Heart left ventricle (tissue), 13 donors: Measurements from ENCODE around the gene EVC2.

Experiments
- POLR2A ChIP-seq, 2 donors: fragments of 450-650 bp; IDR thresholded peaks; one replicate each; pipeline ENCODE4 v1.6.1; 2017; ENCODE audit warnings: antibody characterized with exemption in 2 of 2, mild to moderate bottlenecking in 2 of 2, moderate library complexity in 2 of 2
- TF ChIP-seq, protein P1 (sequence below), 12 donors: fragments of 200-600 bp; sonication (generic) in 4 of 12; IDR thresholded peaks; one replicate each; pipeline versions ENCODE4 v1.5.0 to v1.8.0; 2018 to 2022; ENCODE audit warnings: antibody characterized with exemption in 12 of 12, mild to moderate bottlenecking in 5 of 12
- donor health status: ischemic (EF 13 %, LVEDD 7.1; RV severe dilation, severe dysfunction).
- donor health status: DM: no; HTN: yes; CAD: no.
- donor health status: DM: no; HTN: no; CAD: no.
- donor health status: ischemic (EF 25% LVEDD 6.9; RV normal size, moderate dysfunction).
- donor health status: ischemic (EF 25% LVEDD 5.7; RV mildly dilated, moderate dysfunction).
- donor health status: ischemic (EF 35%, LVEDD 5.7; RV mildly dilated, moderate dysfunction).
- donor health status: nonischemic (EF 11% LVEDD 7.7; RV severe dilation, severe dysfunction).
- donor health status: DM: yes; HTN: yes; CAD: no.
- donor health status: PGD.
- donor health status: ischemic (EF 29% LVEDD 5.4; RV normal size, mild dysfunction).
- donor health status: nonischemic (EF 23%, LVEDD 6.1; RV moderate dilation, normal function).

DNA sequence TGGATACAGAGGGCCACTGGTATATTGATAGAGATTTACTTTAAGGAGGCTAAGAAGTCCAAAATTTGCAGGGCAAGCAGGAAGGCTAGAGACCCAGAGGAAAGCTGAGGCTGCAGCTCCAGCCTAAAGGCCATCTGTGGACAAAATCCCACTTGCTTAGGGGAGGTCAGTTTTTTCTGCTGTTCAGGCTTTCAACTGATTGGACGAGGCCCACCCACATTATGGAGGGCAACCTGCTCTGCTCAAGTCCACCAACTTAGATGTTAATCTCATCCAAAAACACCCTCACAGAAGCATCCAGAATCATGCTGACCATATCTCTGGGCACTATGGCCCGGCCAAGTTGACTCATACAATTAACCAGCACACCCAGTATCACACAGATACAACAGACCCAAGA lies 176.3 kb downstream of the EVC2 start:
- no peak for TF ChIP-seq POLR2A (IDR thresholded peaks at IDR 0.05)
- TF ChIP-seq, protein P1, sequence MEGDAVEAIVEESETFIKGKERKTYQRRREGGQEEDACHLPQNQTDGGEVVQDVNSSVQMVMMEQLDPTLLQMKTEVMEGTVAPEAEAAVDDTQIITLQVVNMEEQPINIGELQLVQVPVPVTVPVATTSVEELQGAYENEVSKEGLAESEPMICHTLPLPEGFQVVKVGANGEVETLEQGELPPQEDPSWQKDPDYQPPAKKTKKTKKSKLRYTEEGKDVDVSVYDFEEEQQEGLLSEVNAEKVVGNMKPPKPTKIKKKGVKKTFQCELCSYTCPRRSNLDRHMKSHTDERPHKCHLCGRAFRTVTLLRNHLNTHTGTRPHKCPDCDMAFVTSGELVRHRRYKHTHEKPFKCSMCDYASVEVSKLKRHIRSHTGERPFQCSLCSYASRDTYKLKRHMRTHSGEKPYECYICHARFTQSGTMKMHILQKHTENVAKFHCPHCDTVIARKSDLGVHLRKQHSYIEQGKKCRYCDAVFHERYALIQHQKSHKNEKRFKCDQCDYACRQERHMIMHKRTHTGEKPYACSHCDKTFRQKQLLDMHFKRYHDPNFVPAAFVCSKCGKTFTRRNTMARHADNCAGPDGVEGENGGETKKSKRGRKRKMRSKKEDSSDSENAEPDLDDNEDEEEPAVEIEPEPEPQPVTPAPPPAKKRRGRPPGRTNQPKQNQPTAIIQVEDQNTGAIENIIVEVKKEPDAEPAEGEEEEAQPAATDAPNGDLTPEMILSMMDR (IDR thresholded peaks at IDR 0.05): no peak
